ENCODE data around the gene IGSF8.
"Not testable (repeated sequence)": the region's sequence is repeated elsewhere in the genome, so short reads cannot be mapped to it uniquely, and the experiment has no call there.

Gene IGSF8

GRCh38 chr1:160130486-160130885 lies 32.1 kb upstream of the IGSF8 start:
- no peak for TF ChIP-seq CTCF (IDR thresholded peaks at IDR 0.05; ENCODE audit: low read depth, low read length)
- no peak overlapping the region for H3K4me3 ChIP-seq (ENCODE audit: low read depth, low read length)

GRCh38 chr1:160129966-160130365 lies 31.5 kb upstream of the IGSF8 start:
- no peak for TF ChIP-seq CTCF (IDR thresholded peaks at IDR 0.05; ENCODE audit: low read depth, low read length)
- H3K4me3 ChIP-seq (ENCODE audit: low read depth, low read length) = no peak overlapping the region

GRCh38 chr1:160129558-160129957 lies 31.1 kb upstream of the IGSF8 start:
- no peak for TF ChIP-seq CTCF (IDR thresholded peaks at IDR 0.05; ENCODE audit: low read depth, low read length)
- no peak overlapping the region for H3K4me3 ChIP-seq (ENCODE audit: low read depth, low read length)

- no peak overlapping the region for H3K4me3 ChIP-seq (ENCODE audit: low read depth, low read length)
- TF ChIP-seq CTCF (IDR thresholded peaks at IDR 0.05; ENCODE audit: low read depth, low read length) = no peak
Measured at GRCh38 chr1:160129046-160129445, 30.6 kb upstream of the IGSF8 start.

- no peak overlapping the region for H3K4me3 ChIP-seq (ENCODE audit: low read depth, low read length)
- TF ChIP-seq CTCF (IDR thresholded peaks at IDR 0.05; ENCODE audit: low read depth, low read length) = no peak
Measured at GRCh38 chr1:160128636-160129035, 30.2 kb upstream of the IGSF8 start.

- TF ChIP-seq CTCF (IDR thresholded peaks at IDR 0.05; ENCODE audit: low read depth, low read length) = no peak
Measured at GRCh38 chr1:160127865-160128523, 29.6 kb upstream of the IGSF8 start.

GRCh38 chr1:160127381-160127780 lies 29.0 kb upstream of the IGSF8 start:
- H3K4me3 ChIP-seq (ENCODE audit: low read depth, low read length) = no peak overlapping the region
- no peak for TF ChIP-seq CTCF (IDR thresholded peaks at IDR 0.05; ENCODE audit: low read depth, low read length)

More at GRCh38 chr1:160127865-160128523, 29.6 kb upstream of the IGSF8 start:
- H3K4me3 ChIP-seq (ENCODE audit: low read depth, low read length) = no peak overlapping the region

GRCh38 chr1:160126342-160126741 lies 27.9 kb upstream of the IGSF8 start:
- not testable (repeated sequence) for H3K4me3 ChIP-seq (ENCODE audit: low read depth, low read length)

Data from WI38 (cell line).